SU-DHL-6 (cell line): ENCODE results near the gene MACC1.

Source experiments
- H2AFZ ChIP-seq: fragments of 200-600 bp; sonication (generic); 2 replicates; pipeline ENCODE4 v1.6.1; 2014; ENCODE audit warnings: low read depth, mild to moderate bottlenecking, moderate library complexity, mixed read lengths, antibody characterized with exemption, low read length; ENCODE audit not compliant: severe bottlenecking
- H3F3A ChIP-seq: fragments of 200-600 bp; shearing (Covaris generic); 2 replicates; pipeline ENCODE4 v1.6.0; 2016; ENCODE audit warnings: antibody characterized with exemption, mild to moderate bottlenecking; ENCODE audit not compliant: insufficient read depth
- H3K27ac ChIP-seq: fragments of 200-600 bp; sonication (generic); 2 replicates; pipeline ENCODE4 v1.5.1; 2016; ENCODE audit warnings: low read depth, mild to moderate bottlenecking, low read length, moderate library complexity, mixed read lengths
- H3K27me3 ChIP-seq: fragments of 200-600 bp; sonication (generic), shearing (Covaris generic); 2 replicates; pipeline ENCODE4 v1.6.0; 2014; ENCODE audit warnings: mild to moderate bottlenecking, low read length
- H3K36me3 ChIP-seq: fragments of 200-600 bp; sonication (generic); 2 replicates; pipeline ENCODE4 v1.6.1; 2014; ENCODE audit warnings: mild to moderate bottlenecking, low read length, mixed read lengths
- H3K4me2 ChIP-seq: fragments of 300-600, 200-600 bp; shearing (Covaris generic), sonication (generic); 2 replicates; pipeline ENCODE4 v1.6.0; 2014; ENCODE audit warnings: low read length, low read depth, mild to moderate bottlenecking; ENCODE audit not compliant: poor library complexity, severe bottlenecking
- H3K4me3 ChIP-seq: fragments of 200-600 bp; sonication (generic); 2 replicates; pipeline ENCODE4 v1.5.1; 2014; ENCODE audit warnings: antibody characterized with exemption, low read length, mild to moderate bottlenecking, mixed read lengths; ENCODE audit not compliant: insufficient read depth, poor library complexity, severe bottlenecking
- H3K79me2 ChIP-seq: fragments of 200-600 bp; sonication (generic); 2 replicates; pipeline ENCODE4 v1.6.1; 2014; ENCODE audit warnings: mild to moderate bottlenecking, low read length, moderate library complexity; ENCODE audit not compliant: insufficient read depth
- H3K9ac ChIP-seq: fragments of 200-600 bp; sonication (generic); 2 replicates; pipeline ENCODE4 v1.7.0; 2014; ENCODE audit warnings: mild to moderate bottlenecking, low read length
- H3K9me2 ChIP-seq: fragments of 200-600 bp; sonication (generic); replicated peaks from 2 replicates; pipeline ENCODE4 v1.6.1; 2014; ENCODE audit warnings: low read length; ENCODE audit not compliant: insufficient read depth
- H3K9me3 ChIP-seq: fragments of 200-600 bp; sonication (generic); 2 replicates; pipeline ENCODE4 v1.6.1; 2014; ENCODE audit warnings: low read length, mixed read lengths; ENCODE audit not compliant: insufficient read depth
- H4K20me1 ChIP-seq: fragments of 200-600 bp; sonication (generic); 2 replicates; pipeline ENCODE4 v1.6.1; 2014; ENCODE audit warnings: low read depth, mild to moderate bottlenecking, antibody characterized with exemption, low read length, moderate library complexity, mixed read lengths
- EZH2phosphoT487 ChIP-seq: fragments of 200-600 bp; sonication (generic), shearing (Covaris generic); conservative IDR thresholded peaks from 2 replicates; pipeline ENCODE4 v1.6.1; 2018; ENCODE audit warnings: mild to moderate bottlenecking, antibody characterized with exemption, low read length, moderate library complexity, mixed read lengths
- TF ChIP-seq, protein P1 (sequence below): fragments of 200-600 bp; sonication (generic); IDR thresholded peaks from one replicate; pipeline ENCODE4 v1.5.1; 2017; ENCODE audit warnings: antibody characterized with exemption, mild to moderate bottlenecking, low read length, moderate library complexity; ENCODE audit not compliant: insufficient read depth, poor library complexity, severe bottlenecking

Gene MACC1

DNA sequence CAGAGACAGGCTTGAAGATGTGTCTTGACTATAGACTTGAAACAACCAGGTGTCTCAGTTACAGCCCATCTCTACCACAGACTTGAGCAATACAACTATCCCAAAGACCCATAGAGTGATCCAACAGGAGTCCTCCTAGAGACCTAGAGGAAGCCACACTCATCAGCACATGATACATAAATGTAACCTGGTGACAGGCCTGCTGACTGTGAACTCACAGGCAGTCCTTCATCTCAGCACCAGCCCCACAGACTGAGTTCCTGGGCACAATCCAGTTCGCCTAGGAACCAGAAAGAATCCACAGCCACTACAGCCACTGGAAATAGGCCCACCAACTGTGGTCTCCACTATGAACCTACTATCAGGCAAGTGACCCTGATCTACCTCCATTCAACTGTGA lies 121.3 kb downstream of the MACC1 start:
- TF ChIP-seq, protein P1, sequence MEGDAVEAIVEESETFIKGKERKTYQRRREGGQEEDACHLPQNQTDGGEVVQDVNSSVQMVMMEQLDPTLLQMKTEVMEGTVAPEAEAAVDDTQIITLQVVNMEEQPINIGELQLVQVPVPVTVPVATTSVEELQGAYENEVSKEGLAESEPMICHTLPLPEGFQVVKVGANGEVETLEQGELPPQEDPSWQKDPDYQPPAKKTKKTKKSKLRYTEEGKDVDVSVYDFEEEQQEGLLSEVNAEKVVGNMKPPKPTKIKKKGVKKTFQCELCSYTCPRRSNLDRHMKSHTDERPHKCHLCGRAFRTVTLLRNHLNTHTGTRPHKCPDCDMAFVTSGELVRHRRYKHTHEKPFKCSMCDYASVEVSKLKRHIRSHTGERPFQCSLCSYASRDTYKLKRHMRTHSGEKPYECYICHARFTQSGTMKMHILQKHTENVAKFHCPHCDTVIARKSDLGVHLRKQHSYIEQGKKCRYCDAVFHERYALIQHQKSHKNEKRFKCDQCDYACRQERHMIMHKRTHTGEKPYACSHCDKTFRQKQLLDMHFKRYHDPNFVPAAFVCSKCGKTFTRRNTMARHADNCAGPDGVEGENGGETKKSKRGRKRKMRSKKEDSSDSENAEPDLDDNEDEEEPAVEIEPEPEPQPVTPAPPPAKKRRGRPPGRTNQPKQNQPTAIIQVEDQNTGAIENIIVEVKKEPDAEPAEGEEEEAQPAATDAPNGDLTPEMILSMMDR, result no peak
- TF ChIP-seq EZH2phosphoT487, result no peak
- H3K9ac ChIP-seq, result no peak overlapping the region
- no peaks in the 10 kb centered on the region for H3K36me3 ChIP-seq
- H3K27ac ChIP-seq, result no peak overlapping the region
- H2AFZ ChIP-seq, result no peak overlapping the region
- no peaks in the 10 kb centered on the region for H3K9me3 ChIP-seq
- no peak overlapping the region for H3K4me2 ChIP-seq
- H3K79me2 ChIP-seq, result no peaks in the 10 kb centered on the region
- H3K27me3 ChIP-seq, result no peaks in the 10 kb centered on the region
- no peaks in the 10 kb centered on the region for H3F3A ChIP-seq
- no peaks in the 10 kb centered on the region for H4K20me1 ChIP-seq
- H3K4me3 ChIP-seq, result no peak overlapping the region
- no peaks in the 10 kb centered on the region for H3K9me2 ChIP-seq

DNA sequence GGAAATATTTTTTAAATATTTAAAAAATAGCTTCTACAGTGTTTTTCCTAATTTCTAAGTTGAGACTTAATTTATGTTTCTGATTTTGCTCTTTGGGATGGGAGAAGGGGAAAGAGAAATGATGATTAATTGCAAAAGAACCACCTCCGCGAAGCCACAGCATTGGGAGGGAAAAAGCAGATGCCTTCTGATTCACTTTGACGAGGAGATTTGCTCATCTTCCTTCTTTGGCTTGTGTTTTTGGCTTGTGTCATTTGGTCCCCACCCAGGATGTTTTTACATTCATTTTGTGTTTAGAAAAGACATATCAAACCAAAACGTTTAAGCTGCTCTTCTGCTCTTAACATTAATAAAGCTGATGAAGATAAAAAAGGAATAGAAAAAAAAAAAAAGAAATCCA lies 121.7 kb downstream of the MACC1 start:
- no peak overlapping the region for H3K27ac ChIP-seq
- H3K27me3 ChIP-seq, result no peaks in the 10 kb centered on the region
- no peaks in the 10 kb centered on the region for H3K79me2 ChIP-seq
- no peaks in the 10 kb centered on the region for H3K9me2 ChIP-seq
- no peak overlapping the region for H3K9ac ChIP-seq
- no peak overlapping the region for H3K4me2 ChIP-seq
- no peaks in the 10 kb centered on the region for H3F3A ChIP-seq
- no peak overlapping the region for H3K4me3 ChIP-seq
- no peaks in the 10 kb centered on the region for H4K20me1 ChIP-seq
- no peak for TF ChIP-seq EZH2phosphoT487
- TF ChIP-seq, protein P1, result no peak
- no peak overlapping the region for H2AFZ ChIP-seq
- no peaks in the 10 kb centered on the region for H3K36me3 ChIP-seq
- no peaks in the 10 kb centered on the region for H3K9me3 ChIP-seq

DNA sequence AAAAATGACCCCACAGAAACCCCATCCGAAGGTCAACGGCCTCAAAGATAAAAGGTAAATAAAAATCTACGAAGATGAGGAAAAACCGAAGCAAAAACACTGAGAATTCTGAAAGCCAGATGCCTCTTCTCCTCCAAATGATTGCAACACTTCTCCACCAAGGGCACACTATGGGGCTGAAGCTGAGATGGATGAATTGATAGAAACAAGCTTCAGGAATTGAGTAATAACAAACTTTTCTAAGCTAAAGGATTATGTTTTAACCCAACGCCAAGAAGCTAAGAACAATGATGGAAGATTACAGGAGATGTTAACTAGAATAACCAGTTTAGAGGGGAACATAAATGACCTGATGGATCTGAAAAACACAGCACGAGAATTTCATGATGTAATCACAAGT lies 127.8 kb downstream of the MACC1 start:
- Histone ChIP-seq H3K9me2 (no peaks in the 10 kb centered on the region), H3K4me2 (no peak overlapping the region), H3K36me3 (no peaks in the 10 kb centered on the region), H3K4me3 (no peak overlapping the region), H3F3A (no peaks in the 10 kb centered on the region), H4K20me1 (no peaks in the 10 kb centered on the region), H3K27me3 (no peaks in the 10 kb centered on the region), H2AFZ (no peak overlapping the region), H3K9ac (no peak overlapping the region), H3K9me3 (no peaks in the 10 kb centered on the region), H3K27ac (no peak overlapping the region), H3K79me2 (no peaks in the 10 kb centered on the region)
- TF ChIP-seq EZH2phosphoT487, result no peak
- TF ChIP-seq, protein P1, result no peak
